Left lobe of liver (tissue), 2 donors: ENCODE results near the gene AUNIP. TPM values are rescaled to one million over a fixed set of nuclear protein-coding genes. Genes with fewer than 3 reads are reported as not detected.

Experiments
- ATAC-seq: fragments of 200-7000 bp; cut with Tn5 transposase; one replicate; pipeline ENCODE4 v1.9.1; 2020; ENCODE audit warnings: mild to moderate bottlenecking, moderate library complexity
- DNase-seq: peaks from one replicate; pipeline ENCODE4 v3.0.0-alpha.2; 2020; ENCODE audit warnings: low spot score
- total RNA-seq: library from RNA; stranded (reverse); gene quantifications from one replicate; pipeline ENCODE4 v1.2.1, GENCODE V29; 2021
- donor health status: DM: no; HTN: no; CAD: no; lungs with moderate emphysema.
- donor health status: DM: no; HTN: yes; CAD: no.

AUNIP gene
- total RNA-seq, 1 donor from 2014 or later: not detected

DNA sequence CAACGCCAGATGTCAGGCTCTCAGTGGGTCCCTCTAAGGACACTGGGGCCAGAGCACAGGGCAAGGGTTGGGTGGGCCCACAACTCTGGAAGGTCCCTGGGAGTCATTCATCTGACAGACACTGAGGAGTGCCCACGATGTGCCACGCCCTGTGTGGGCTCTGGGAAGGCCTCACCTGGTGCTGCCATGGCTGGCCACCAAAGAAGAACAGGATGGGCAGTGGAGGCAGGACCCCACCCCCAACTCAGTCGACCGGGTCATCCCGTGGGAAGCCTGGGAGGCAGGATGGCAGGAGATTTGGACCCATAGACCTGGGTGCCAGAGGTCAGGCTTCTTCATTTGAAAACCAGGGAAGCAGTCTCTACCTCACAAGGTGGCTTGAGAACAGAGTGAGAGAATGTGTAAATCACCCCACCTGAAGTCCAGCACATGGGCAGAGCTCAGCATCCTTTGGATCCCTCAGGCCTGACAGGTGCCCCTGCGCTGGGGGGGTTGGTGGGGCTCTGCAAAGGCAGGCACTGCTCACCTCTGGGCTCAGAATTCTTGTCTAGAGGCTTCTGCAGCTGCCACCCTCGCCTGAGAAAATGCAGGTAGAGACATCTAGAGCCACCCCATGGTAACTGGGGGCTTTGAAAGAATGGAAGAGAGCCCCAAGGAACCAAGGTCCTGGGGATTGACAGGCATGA lies 60.4 kb downstream of the AUNIP start:
- ATAC-seq (no peak), DNase-seq (no peak)

DNA sequence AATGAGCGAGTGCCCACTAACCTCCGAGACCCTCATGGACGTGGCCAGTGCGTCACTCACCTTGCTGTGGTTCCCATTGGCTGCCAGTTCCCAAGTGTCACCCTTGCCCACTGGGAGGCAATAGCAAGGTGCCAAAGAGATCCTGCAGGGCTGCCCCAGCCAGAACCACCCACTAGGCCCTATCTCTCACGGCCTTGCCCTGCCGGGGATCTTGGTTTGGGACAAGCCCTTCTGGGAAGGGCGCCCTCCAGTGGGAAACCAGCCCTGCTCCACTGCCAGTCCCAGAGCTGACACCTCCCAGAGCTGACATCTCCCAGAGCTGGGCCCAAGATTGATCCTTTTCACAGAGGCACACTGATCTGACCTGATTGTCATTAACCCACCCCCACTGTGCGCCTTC lies 61.3 kb downstream of the AUNIP start:
- ATAC-seq (peak; percentile 32), DNase-seq (no peak)

DNA sequence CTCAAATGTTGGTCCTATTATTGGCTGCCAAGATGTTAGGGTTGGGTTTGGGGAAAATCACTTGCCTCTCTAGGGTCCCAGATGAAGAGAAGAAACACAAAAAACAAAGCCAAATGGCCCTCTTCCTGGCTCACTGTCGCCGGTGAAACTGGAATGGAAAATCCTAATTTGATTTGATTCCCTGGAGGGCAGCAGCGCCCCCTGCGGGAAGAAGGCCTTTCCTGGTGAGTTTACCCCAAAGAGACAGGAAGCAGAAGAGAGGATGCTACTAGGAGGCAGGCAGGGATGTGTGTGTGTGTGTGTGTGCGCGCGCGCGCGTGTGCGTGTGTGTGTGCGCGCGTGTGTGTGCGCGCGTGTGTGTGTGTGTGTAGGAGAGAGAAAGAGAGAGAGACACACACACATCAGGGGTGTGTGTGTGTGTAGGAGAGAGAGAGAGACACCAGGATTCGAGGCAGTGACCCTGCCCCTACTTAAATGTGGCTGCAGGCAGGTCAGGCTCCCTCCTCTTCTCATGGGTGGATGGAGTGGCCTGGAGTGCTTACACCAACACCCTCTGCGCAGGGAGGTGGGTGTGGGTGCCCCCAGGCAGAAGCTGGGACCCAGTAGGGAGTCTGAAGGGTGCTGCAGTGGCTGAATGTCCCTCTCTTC lies 62.3 kb downstream of the AUNIP start:
- DNase-seq (peak; percentile 87), ATAC-seq (peak; percentile 81)

DNA sequence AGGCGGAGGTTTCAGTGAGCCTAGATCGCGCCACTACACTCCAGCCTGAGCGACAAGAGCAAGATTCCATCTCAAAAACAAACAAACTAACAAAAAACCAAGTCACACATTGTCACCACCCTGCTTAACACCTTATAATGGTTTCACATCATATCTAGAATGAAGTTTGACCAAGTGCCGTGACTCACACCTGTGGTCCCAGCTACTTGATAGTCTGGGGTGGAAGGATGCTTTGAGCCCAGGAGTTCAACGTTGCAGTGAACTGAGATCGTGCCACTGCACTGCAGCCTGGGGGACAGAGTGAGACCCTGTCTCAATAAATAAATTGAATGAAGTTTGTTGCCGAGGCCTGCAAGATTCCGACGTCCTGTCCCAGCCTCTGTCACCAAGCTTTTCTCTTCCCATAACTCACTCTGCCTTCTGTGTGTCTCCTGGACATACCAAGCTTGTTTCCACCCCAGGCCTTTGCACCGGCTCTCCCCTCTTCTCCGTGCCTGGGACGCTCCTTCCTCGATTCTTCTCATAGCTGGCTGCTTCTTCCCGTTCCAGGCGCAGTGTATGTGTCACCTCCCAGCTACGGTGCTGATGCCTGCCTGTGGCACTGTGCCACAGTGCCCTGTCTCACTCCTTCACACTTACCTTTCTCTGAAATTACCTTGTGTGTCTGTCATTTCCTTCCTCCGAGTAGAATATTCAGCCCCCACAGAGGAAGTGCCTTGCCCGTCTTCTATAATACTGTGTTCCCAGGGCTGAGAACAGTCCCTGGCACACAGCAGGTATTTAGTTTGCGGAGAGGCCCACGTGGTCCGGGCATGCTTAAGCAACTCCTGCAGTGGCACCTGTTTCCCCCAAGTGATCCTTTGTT lies 63.1 kb downstream of the AUNIP start:
- peak; percentile 61 for ATAC-seq
- DNase-seq: no peak

DNA sequence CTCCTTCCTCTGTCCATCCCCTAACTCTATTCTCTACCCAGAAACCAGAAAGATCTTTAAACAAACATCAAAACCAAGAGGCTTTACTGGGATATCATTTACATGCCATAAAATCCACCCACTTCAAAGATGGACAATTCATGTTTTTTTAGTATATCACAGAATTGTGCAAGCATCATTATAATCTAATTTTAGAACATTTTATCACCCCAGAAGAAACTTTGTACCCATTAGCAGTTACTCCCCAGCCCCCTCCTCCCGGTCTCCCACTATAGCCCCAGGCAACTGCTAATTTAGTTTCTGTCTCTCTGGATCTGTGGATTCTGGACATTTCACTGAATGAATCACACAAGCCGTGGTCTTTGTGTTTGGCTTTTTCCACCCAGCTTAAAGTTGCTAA lies 64.0 kb downstream of the AUNIP start:
- DNase-seq: no peak
- no peak for ATAC-seq

DNA sequence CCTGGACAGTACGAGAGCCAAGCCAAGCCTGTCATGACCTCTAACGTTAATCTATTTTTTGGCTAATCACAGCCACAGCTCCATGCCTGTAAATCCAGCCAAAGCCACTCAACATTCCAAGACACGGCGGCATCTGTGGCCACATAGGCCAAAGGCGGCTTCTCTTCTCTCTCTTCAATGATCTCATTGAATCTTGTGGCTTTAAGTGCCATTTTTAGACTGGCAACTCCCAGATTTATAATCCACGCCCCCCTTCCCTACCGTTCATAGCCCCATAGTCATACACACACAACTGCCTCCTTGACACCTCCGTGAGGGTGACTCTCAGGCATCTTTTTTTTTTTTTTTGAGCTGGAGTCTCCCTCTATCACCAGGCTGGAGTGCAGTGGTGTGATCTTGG lies 64.9 kb downstream of the AUNIP start:
- DNase-seq: no peak
- no peak for ATAC-seq

DNA sequence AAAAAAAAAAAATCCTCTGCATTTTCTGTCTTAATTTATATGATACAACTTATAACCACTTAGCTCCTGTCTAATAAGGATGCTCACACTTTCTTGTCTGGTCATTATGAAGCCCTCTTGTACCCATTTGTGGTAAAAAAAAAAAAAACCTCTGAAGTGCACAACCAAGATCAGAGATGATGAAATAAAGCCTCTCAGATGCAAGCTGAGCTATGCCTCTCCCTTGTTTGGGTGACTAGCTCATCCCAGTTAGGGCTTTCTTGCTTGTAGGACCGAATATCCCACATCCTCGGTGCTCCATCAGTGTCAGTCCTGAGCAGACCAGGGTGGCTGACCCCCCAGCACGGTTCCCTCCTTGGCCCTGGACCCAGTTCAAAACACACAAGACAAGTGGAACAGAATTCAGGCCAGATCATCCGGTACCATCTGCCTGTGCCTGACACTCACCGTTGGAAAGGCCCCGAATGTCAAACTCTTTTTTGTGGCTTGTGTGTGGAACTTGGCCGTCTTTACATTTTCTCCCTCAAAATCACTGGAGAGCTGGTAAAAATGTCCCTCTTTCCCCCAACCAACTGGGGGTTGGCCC lies 65.6 kb downstream of the AUNIP start:
- ATAC-seq: no peak
- no peak for DNase-seq

DNA sequence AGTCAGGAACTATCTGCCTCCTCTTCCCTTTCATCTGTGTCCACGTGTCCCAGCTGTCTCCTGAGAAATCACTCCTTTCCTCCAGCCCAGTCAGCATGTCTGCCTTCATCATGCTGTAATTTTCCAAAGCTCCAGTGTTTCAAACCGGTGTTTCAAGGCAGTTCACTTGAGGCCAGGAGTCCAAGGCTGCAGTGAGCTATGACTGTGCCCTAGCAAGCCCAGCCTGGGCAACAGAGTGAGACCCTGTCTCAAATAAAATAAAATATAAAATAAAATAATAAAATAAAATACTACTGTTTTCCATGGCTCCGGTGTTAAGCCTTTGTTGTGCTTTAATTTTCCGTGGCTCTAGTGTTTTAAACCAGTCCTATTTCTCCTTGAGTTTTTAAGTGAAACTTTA lies 67.1 kb downstream of the AUNIP start:
- DNase-seq (no peak), ATAC-seq (no peak)

DNA sequence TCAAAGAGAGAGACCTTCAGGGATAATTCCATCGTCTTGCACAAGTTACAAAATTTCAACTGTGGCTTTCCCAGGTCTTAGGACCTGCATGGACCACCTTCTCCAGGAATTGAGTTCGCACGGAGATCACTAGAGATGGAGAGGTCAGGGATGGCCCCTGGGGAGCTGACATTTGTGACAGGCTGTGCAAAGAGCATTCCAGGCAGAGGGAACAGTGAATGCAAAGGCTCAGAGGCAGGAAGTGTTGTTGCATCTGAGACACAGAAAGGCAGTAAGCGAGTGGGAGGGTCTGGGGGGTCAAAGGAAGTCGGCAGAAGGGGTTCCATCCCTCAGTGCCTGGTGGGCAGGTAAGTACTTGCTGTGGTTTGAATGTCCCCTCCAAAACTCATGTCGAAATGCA lies 68.8 kb downstream of the AUNIP start:
- DNase-seq (no peak), ATAC-seq (no peak)

DNA sequence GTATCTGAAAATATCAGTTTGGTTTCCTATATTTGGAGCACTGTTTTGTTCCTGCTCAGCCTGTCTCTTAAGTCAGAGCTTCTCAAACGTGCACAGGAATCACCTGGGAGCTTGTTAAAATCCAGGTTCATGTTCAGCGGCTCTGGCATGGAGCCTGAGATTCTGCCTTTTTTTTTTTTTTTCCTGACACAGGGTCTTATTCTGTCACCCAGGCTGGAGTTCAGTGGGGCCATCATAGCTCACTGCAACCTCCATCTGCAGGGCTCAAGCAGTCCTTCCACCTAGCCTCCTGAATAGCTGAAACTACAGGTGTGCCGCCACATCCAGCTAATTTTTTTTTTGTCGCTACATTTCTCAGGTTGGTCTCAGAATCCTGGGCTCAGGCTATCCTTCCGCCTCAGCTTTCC lies 71.5 kb downstream of the AUNIP start:
- ATAC-seq (no peak), DNase-seq (no peak)

DNA sequence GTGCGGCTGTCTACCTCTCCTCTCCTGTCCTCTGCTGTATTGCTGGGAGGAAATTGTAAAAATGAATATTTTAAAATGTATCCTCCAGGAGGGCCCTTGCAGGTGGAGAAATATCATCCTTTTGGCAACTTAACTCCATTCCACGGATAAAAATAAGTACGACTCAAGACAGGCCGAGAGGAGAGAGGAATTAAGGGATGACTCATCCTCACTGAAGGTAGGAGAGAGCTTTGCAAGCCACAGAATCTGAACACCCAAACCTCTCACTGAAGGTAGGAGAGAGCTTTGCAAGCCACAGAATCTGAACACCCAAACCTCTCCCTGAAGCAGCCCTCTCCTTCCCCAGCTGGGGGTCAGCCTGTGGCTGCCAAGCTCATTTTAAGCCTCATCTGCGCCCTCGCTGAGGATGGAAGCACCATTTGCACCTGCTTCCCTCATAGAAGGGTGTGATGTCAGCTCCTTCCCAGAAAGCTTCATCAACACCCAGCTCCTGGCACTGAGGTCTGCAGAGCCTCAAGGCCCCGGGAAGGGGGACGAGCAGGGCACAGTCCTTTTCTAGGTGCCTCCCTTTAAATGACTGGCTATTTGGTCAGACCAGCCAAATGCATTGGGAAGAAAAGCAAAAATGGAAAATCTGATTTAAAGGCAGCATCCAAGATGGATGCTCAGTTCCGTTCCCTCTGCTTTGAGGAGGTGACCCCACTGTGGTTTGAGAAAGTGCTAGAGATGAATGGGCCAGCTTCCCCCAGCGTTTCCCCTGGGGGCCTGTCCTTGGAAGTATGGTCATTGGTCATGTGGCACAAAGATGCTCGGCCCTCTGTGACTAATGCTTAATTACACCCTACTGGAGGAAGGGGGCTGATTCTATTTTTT lies 72.1 kb downstream of the AUNIP start:
- ATAC-seq (no peak), DNase-seq (no peak)

DNA sequence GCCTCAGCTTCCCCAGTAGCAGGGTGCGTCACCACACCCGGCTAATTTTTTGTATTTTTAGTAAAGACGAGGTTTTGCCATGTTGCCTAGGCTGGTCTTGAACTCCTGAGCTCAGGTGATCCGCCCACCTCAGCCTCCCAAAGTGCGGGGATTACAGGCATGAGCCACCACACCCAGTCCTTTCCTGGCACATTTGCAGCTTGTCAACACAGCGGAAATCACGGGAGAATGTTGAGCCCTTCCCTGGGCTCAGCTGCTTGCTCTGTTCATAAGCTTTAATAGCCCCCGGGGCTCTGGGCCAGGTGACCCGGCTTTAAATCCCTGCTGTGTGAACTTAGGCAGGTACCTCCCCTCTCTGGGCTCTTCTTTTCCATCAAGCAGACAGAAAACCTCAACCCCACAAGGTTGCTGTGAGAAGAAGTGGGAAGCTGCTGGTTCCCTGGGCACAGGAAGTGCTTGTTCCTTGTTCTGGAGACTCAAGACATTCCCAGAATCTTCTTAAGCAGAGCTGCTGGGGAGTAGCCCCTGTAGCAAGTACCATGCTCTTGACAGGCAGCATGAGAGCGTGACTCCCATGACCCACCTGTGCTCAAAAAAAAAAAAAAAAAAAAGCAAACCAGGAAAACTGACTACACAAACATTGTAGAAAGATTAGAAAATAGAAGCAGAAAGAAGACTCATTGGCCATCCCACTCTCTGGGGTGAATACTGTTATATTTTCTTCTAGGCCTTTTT lies 73.8 kb downstream of the AUNIP start:
- no peak for ATAC-seq
- no peak for DNase-seq

DNA sequence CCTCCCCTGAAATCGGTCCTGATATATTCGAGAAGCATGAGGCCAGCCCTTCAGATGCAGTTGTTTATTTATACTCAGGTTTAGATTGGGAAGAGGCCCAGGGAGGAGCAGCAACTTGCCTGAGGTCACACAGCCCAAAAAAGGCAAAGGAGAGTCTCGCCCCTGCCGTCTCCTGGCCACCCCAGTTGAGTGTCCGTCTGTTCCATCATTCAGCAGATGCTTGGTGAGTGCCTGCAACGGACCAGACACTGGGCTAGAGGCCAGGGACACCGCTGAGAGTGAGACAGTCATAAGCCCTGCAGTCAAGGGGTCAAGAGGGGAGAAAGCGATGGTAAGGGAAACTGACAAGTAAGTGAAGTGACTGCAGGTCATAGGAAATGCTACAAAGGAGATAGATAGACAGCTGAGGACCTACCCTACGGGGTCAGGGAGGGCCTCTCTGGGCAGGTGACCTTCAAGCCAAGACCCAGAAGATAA lies 74.6 kb downstream of the AUNIP start:
- DNase-seq: no peak
- peak; percentile 23 for ATAC-seq

Other genes with a start within 250 kb of the AUNIP start
- 39.4 TPM for gene MAN1C1, start 242.7 kb downstream of the AUNIP start, total RNA-seq
- gene SELENON, start 59.3 kb downstream of the AUNIP start, total RNA-seq: 13.5 TPM
- gene MTFR1L, start 39.5 kb downstream of the AUNIP start, total RNA-seq: 52.7 TPM
- gene PAQR7, start 16.3 kb upstream of the AUNIP start, total RNA-seq: 5.1 TPM
- gene STMN1, start 47.0 kb upstream of the AUNIP start, total RNA-seq: 5.2 TPM
- 23.1 TPM for gene PAFAH2, start 138.6 kb upstream of the AUNIP start, total RNA-seq
- not detected for gene EXTL1, start 162.3 kb upstream of the AUNIP start, total RNA-seq
- gene SLC30A2, start 186.7 kb upstream of the AUNIP start, total RNA-seq: 0.33 TPM
- gene TRIM63, start 208.2 kb upstream of the AUNIP start, total RNA-seq: 0.20 TPM